AG04449 (cell line): ENCODE data around the gene RNF212.
"Not testable (repeated sequence)": the region's sequence is repeated elsewhere in the genome, so short reads cannot be mapped to it uniquely, and the experiment has no call there.

Experiments used
- CTCF ChIA-PET: fragments of 350-600 bp; formaldehyde crosslinking; extraction: SDS; loops from one replicate; lab custom pipeline; 2021; ENCODE audit warnings: antibody characterized with exemption; lab: Yijun Ruan, JAX
- POLR2A ChIA-PET: fragments of 400-600, 350-600 bp; formaldehyde crosslinking; extraction: SDS; loops from one replicate; lab custom pipeline; 2020; ENCODE audit warnings: antibody characterized with exemption, inconsistent platforms; lab: Yijun Ruan, JAX
- DNase-seq: peaks from one replicate; pipeline ENCODE4 v3.0.0-alpha.2; 2010; ENCODE audit warnings: low read depth, low spot score
- H3K4me3 ChIP-seq: 2 replicates; pipeline ENCODE4 v1.5.1; 2011; ENCODE audit warnings: low read depth, mild to moderate bottlenecking, control low read depth, low read length
- CTCF ChIP-seq: IDR thresholded peaks from one replicate; pipeline ENCODE4 v1.5.1; 2011; ENCODE audit warnings: mild to moderate bottlenecking, moderate library complexity, low read length, control low read depth, inconsistent platforms; ENCODE audit not compliant: insufficient read depth; ENCODE audit errors: missing control alignments

The RNF212 gene

GRCh38 chr4:1050486-1051213 lies 62.7 kb downstream of the RNF212 start:
- no peak overlapping the region for H3K4me3 ChIP-seq
- CTCF ChIA-PET, result interaction anchor here (1.0 kb wide), 1 partner anchor 23 kb away, joined by 3 read pairs; no protein-coding TSS in a partner anchor
- no peak for DNase-seq
- TF ChIP-seq CTCF, result no peak
- POLR2A ChIA-PET, result no interaction called here

- CTCF ChIA-PET, result no interaction called here
- no peak for TF ChIP-seq CTCF
- H3K4me3 ChIP-seq, result no peak overlapping the region
- DNase-seq, result no peak
- POLR2A ChIA-PET, result no interaction called here
These were observed 63.8 kb downstream of the RNF212 start for GRCh38 chr4:1049591-1049905.

GRCh38 chr4:1048773-1049590 lies 64.4 kb downstream of the RNF212 start:
- ChIA-PET POLR2A (no interaction called here), CTCF (no interaction called here)
- TF ChIP-seq CTCF, result no peak

GRCh38 chr4:1047976-1048772 lies 65.2 kb downstream of the RNF212 start:
- CTCF ChIA-PET, result no interaction called here
- DNase-seq, result no peak
- H3K4me3 ChIP-seq, result no peak overlapping the region
- POLR2A ChIA-PET, result no interaction called here
- TF ChIP-seq CTCF, result no peak

More at GRCh38 chr4:1048773-1049590, 64.4 kb downstream of the RNF212 start:
- no peak overlapping the region for H3K4me3 ChIP-seq
- no peak for DNase-seq

GRCh38 chr4:1047106-1047975 lies 66.0 kb downstream of the RNF212 start:
- CTCF ChIA-PET, result no interaction called here
- POLR2A ChIA-PET, result no interaction called here
- H3K4me3 ChIP-seq, result peak overlapping the region; percentile 32; the same call in 1 of the 2 replicates
- no peak for TF ChIP-seq CTCF
- no peak for DNase-seq

- peak overlapping the region; percentile 32 for H3K4me3 ChIP-seq
- POLR2A ChIA-PET, DNase-seq, CTCF ChIA-PET: not testable (repeated sequence)
These were observed 66.8 kb downstream of the RNF212 start for GRCh38 chr4:1046581-1047011.
